Measurements from ENCODE around the gene C3orf80.

DNA sequence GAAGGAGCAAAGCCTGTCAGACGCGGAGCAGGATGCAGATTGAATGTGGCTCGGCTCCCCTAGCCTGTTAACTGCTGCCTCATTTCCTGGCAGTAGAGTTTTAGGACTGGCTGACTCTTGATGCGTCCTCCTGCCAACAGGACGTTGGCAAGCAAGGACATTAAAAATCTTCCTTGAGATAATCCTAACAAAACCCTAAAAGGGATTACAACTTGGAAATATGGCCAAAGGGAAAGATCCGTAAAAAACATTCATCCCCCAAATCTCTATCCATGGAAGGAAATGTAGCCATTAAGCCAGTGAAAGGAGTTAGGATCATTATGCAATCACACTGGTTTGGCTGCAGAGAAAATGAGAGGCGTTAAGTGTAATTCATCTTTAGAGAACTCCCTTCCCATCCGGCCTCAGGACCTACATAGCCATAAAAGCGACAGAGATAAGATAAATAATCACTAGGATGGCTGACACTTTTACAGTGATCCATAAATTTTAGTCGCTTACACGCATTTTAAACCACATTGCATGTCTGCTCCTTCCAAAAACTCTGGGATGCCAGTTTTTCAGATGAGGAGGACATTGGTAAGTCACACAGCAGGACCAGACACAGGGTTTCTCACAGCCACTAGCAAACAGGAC, 44.5 kb upstream of the C3orf80 start:
- TF ChIP-seq CTCF (conservative IDR thresholded peaks at IDR 0.05) (no peak), ZFX (IDR thresholded peaks at IDR 0.05) (no peak)

Measured in C4-2B (cell line).